Activated T-helper 17 cell treated with anti-CD3 and anti-CD28 coated beads, Interleukin-2, amount 50 U/mL, for 72 hours (primary cell): ENCODE measurements around the gene FOXP4. TPM values are rescaled to one million over a fixed set of nuclear protein-coding genes. Genes with fewer than 3 reads are reported as not detected.

ENCODE experiments used
- ATAC-seq: fragments of 150-1000 bp; cut with Tn5 transposase; replicated peaks from 2 replicates; pipeline ENCODE4 v1.10.0; 2021; ENCODE audit warnings: mild to moderate bottlenecking, moderate library complexity
- H3K27ac Mint-ChIP-seq: one replicate; pipeline ENCODE4 v1.8.0; 2022; ENCODE audit warnings: mixed read lengths
- H3K27me3 Mint-ChIP-seq: one replicate; pipeline ENCODE4 v1.8.0; 2022; ENCODE audit warnings: mixed read lengths
- H3K36me3 Mint-ChIP-seq: one replicate; pipeline ENCODE4 v1.8.0; 2022; ENCODE audit warnings: low read depth, mild to moderate bottlenecking, mixed read lengths
- H3K4me1 Mint-ChIP-seq: one replicate; pipeline ENCODE4 v1.8.0; 2022; ENCODE audit warnings: mixed read lengths
- H3K4me3 Mint-ChIP-seq: one replicate; pipeline ENCODE4 v1.8.0; 2022; ENCODE audit warnings: mild to moderate bottlenecking, mixed read lengths
- H3K9me3 Mint-ChIP-seq: one replicate; pipeline ENCODE4 v1.8.0; 2022; ENCODE audit warnings: mixed read lengths
- total RNA-seq, 2 donors: library from RNA; stranded (reverse); gene quantifications; one replicate each; pipeline ENCODE4 v1.2.3, GENCODE V29; 2022

The FOXP4 gene
- total RNA-seq = 10 to 100 TPM in 1 of 2 donors, 1 to 10 TPM in 1; 8.7 to 11.6 TPM

- Mint-ChIP-seq H3K27ac (peak within 1 kb of the TSS; percentile 67), H3K9me3 (no peaks in the 10 kb centered on the region), H3K36me3 (peaks cover 12% of the 10 kb centered on the region), H3K4me3 (peak within 1 kb of the TSS; percentile 89), H3K27me3 (no peaks in the 10 kb centered on the region), H3K4me1 (peaks cover 12% of the 10 kb centered on the region)
- ATAC-seq = peak; percentile 87
Measured at GRCh38 chr6:41545703-41546474, at the start of gene FOXP4. TSS of gene FOXP4 (plus strand) at chr6:41546381. CDS start at chr6:41565761, 19,380 bp downstream.

- ATAC-seq = no peak
- Mint-ChIP-seq H3K4me3 (no peak overlapping the region), H3K27me3 (peaks cover 16% of the 10 kb centered on the region), H3K4me1 (peaks cover 4% of the 10 kb centered on the region), H3K9me3 (no peaks in the 10 kb centered on the region), H3K27ac (no peak overlapping the region), H3K36me3 (no peaks in the 10 kb centered on the region)
Measured at GRCh38 chr6:41497573-41497972, 48.6 kb upstream of the FOXP4 start.

- Mint-ChIP-seq H3K36me3 (no peaks in the 10 kb centered on the region), H3K27me3 (peaks cover 18% of the 10 kb centered on the region), H3K4me1 (peaks cover 4% of the 10 kb centered on the region), H3K9me3 (no peaks in the 10 kb centered on the region), H3K27ac (no peak overlapping the region), H3K4me3 (no peak overlapping the region)
- ATAC-seq = no peak
Measured at GRCh38 chr6:41497994-41498393, 48.2 kb upstream of the FOXP4 start.

- peak; percentile 32 for ATAC-seq
- Mint-ChIP-seq H3K9me3 (no peaks in the 10 kb centered on the region), H3K27ac (no peak overlapping the region), H3K4me1 (peaks cover 2% of the 10 kb centered on the region), H3K27me3 (peaks cover 21% of the 10 kb centered on the region), H3K36me3 (no peaks in the 10 kb centered on the region), H3K4me3 (no peak overlapping the region)
Measured at GRCh38 chr6:41498968-41499599, 47.1 kb upstream of the FOXP4 start.

GRCh38 chr6:41500561-41500960 lies 45.6 kb upstream of the FOXP4 start:
- Mint-ChIP-seq H3K27me3 (peaks cover 29% of the 10 kb centered on the region), H3K27ac (no peak overlapping the region), H3K4me3 (no peak overlapping the region), H3K9me3 (no peaks in the 10 kb centered on the region), H3K4me1 (peaks cover 8% of the 10 kb centered on the region), H3K36me3 (no peaks in the 10 kb centered on the region)
- ATAC-seq = no peak

- H3K27me3 Mint-ChIP-seq = peaks cover 40% of the 10 kb centered on the region
- H3K4me3 Mint-ChIP-seq = no peak overlapping the region
- no peak for ATAC-seq
- H3K27ac Mint-ChIP-seq = no peak overlapping the region
- H3K4me1 Mint-ChIP-seq = peaks cover 11% of the 10 kb centered on the region
- no peaks in the 10 kb centered on the region for H3K36me3 Mint-ChIP-seq
- H3K9me3 Mint-ChIP-seq = no peaks in the 10 kb centered on the region
Measured at GRCh38 chr6:41502566-41502916, 43.6 kb upstream of the FOXP4 start.

GRCh38 chr6:41502917-41503671 lies 43.1 kb upstream of the FOXP4 start:
- H3K4me3 Mint-ChIP-seq = no peak overlapping the region

GRCh38 chr6:41503827-41504465 lies 42.2 kb upstream of the FOXP4 start:
- Mint-ChIP-seq H3K27ac (no peak overlapping the region), H3K4me3 (peak overlapping the region; percentile 78), H3K4me1 (peaks cover 16% of the 10 kb centered on the region), H3K27me3 (peaks cover 49% of the 10 kb centered on the region), H3K36me3 (no peaks in the 10 kb centered on the region), H3K9me3 (no peaks in the 10 kb centered on the region)
- ATAC-seq = peak; percentile 53

More at GRCh38 chr6:41502917-41503671, 43.1 kb upstream of the FOXP4 start:
- no peak for ATAC-seq
- Mint-ChIP-seq H3K36me3 (no peaks in the 10 kb centered on the region), H3K4me1 (peaks cover 16% of the 10 kb centered on the region), H3K9me3 (no peaks in the 10 kb centered on the region), H3K27ac (no peak overlapping the region), H3K27me3 (peaks cover 45% of the 10 kb centered on the region)

- Mint-ChIP-seq H3K4me3 (peak overlapping the region; percentile 78), H3K9me3 (no peaks in the 10 kb centered on the region), H3K36me3 (no peaks in the 10 kb centered on the region), H3K27ac (no peak overlapping the region), H3K4me1 (peaks cover 16% of the 10 kb centered on the region), H3K27me3 (peaks cover 55% of the 10 kb centered on the region)
- ATAC-seq = peak; percentile 23
Measured at GRCh38 chr6:41504466-41505121, 41.6 kb upstream of the FOXP4 start.

GRCh38 chr6:41505122-41506049 lies 40.8 kb upstream of the FOXP4 start:
- peak; percentile 42 for ATAC-seq
- Mint-ChIP-seq H3K27ac (no peak overlapping the region), H3K27me3 (peaks cover 57% of the 10 kb centered on the region), H3K4me1 (peaks cover 16% of the 10 kb centered on the region), H3K9me3 (no peaks in the 10 kb centered on the region), H3K4me3 (peak overlapping the region; percentile 78), H3K36me3 (no peaks in the 10 kb centered on the region)

GRCh38 chr6:41508479-41508878 lies 37.7 kb upstream of the FOXP4 start:
- H3K36me3 Mint-ChIP-seq = no peaks in the 10 kb centered on the region
- ATAC-seq = no peak
- H3K27me3 Mint-ChIP-seq = peaks cover 42% of the 10 kb centered on the region
- peaks cover 16% of the 10 kb centered on the region for H3K4me1 Mint-ChIP-seq
- no peak overlapping the region for H3K27ac Mint-ChIP-seq
- no peaks in the 10 kb centered on the region for H3K9me3 Mint-ChIP-seq
- no peak overlapping the region for H3K4me3 Mint-ChIP-seq

- no peak overlapping the region for H3K4me3 Mint-ChIP-seq
- no peak for ATAC-seq
- peaks cover 13% of the 10 kb centered on the region for H3K4me1 Mint-ChIP-seq
- H3K9me3 Mint-ChIP-seq = no peaks in the 10 kb centered on the region
- no peak overlapping the region for H3K27ac Mint-ChIP-seq
- H3K36me3 Mint-ChIP-seq = no peaks in the 10 kb centered on the region
- peaks cover 38% of the 10 kb centered on the region for H3K27me3 Mint-ChIP-seq
Measured at GRCh38 chr6:41509580-41509979, 36.6 kb upstream of the FOXP4 start.

GRCh38 chr6:41511443-41512060 lies 34.6 kb upstream of the FOXP4 start:
- no peaks in the 10 kb centered on the region for H3K36me3 Mint-ChIP-seq
- no peaks in the 10 kb centered on the region for H3K9me3 Mint-ChIP-seq
- no peak overlapping the region for H3K27ac Mint-ChIP-seq
- peaks cover 23% of the 10 kb centered on the region for H3K27me3 Mint-ChIP-seq
- H3K4me1 Mint-ChIP-seq = peaks cover 5% of the 10 kb centered on the region
- no peak overlapping the region for H3K4me3 Mint-ChIP-seq
- no peak for ATAC-seq
